ENCODE data around the gene PARVA. TPM values are rescaled to one million over a fixed set of nuclear protein-coding genes. Genes with fewer than 3 reads are reported as not detected.

PARVA gene
- total RNA-seq, 1 experiment from 2014 or later, result 10.4 TPM

GRCh38 chr11:12531020-12531419 is 153.6 kb downstream of the PARVA start (continued):
- TF ChIP-seq ATF2 (CRISPR knock-in tag; IDR thresholded peaks at IDR 0.05; ENCODE audit: borderline replicate concordance, low read depth) (no peak), JAZF1 (CRISPR knock-in tag; IDR thresholded peaks at IDR 0.05) (no peak), ATF3 (CRISPR knock-in tag; conservative IDR thresholded peaks at IDR 0.05) (no peak), SOX15 (CRISPR knock-in tag; IDR thresholded peaks at IDR 0.05) (no peak), IRF1 (CRISPR knock-in tag; IDR thresholded peaks at IDR 0.05) (no peak), FOXK1 (CRISPR knock-in tag; IDR thresholded peaks at IDR 0.05) (no peak), PRDM15 (CRISPR knock-in tag; IDR thresholded peaks at IDR 0.05) (no peak), MXD4 (CRISPR knock-in tag; IDR thresholded peaks at IDR 0.05; ENCODE audit: borderline replicate concordance) (no peak), AR (CRISPR knock-in tag; IDR thresholded peaks at IDR 0.05) (no peak)

GRCh38 chr11:12531681-12532080 is 154.3 kb downstream of the PARVA start:
- H3K27me3 Mint-ChIP-seq (ENCODE audit: low read depth), result no peaks in the 10 kb centered on the region
- no peaks in the 10 kb centered on the region for H3K4me1 Mint-ChIP-seq
- POLR2A ChIA-PET, result interaction anchor here (0.6 kb wide), 1 partner anchor 304 kb away, joined by 5 read pairs; no protein-coding TSS in a partner anchor
- H3K4me3 Mint-ChIP-seq, result no peak overlapping the region
- ATAC-seq, result no peak
- no peak overlapping the region for H3K27ac Mint-ChIP-seq
- no peak for DNase-seq (ENCODE audit: low spot score)
- no peaks in the 10 kb centered on the region for H3K36me3 Mint-ChIP-seq
- CTCF ChIA-PET, result interaction anchor here (0.8 kb wide), 1 partner anchor 243 kb away, joined by 4 read pairs; no protein-coding TSS in a partner anchor
- H3K9me3 Mint-ChIP-seq, result peaks cover 5% of the 10 kb centered on the region; the same call in 1 of the 2 replicates
- TF ChIP-seq TP53 (CRISPR knock-in tag; IDR thresholded peaks at IDR 0.05) (no peak), ZNF219 (CRISPR knock-in tag; IDR thresholded peaks at IDR 0.05; ENCODE audit: borderline replicate concordance) (no peak), TCF7 (CRISPR knock-in tag; IDR thresholded peaks at IDR 0.05; ENCODE audit: low read depth) (no peak), AFF4 (CRISPR knock-in tag; IDR thresholded peaks at IDR 0.05; ENCODE audit: borderline replicate concordance) (no peak), ZNF423 (CRISPR knock-in tag; IDR thresholded peaks at IDR 0.05) (no peak), ZMAT4 (CRISPR knock-in tag; IDR thresholded peaks at IDR 0.05) (no peak), ZNF512 (CRISPR knock-in tag; IDR thresholded peaks at IDR 0.05; ENCODE audit: borderline replicate concordance) (no peak), ERG (CRISPR knock-in tag; IDR thresholded peaks at IDR 0.05) (no peak), FOXP1 (CRISPR knock-in tag; IDR thresholded peaks at IDR 0.05; ENCODE audit: borderline replicate concordance) (no peak), SP1 (CRISPR knock-in tag; conservative IDR thresholded peaks at IDR 0.05) (no peak), MYBL2 (CRISPR knock-in tag; IDR thresholded peaks at IDR 0.05) (no peak)

Measured in WTC11 (cell line).